K562 (cell line): ENCODE data around the gene STK4. TPM values are rescaled to one million over a fixed set of nuclear protein-coding genes. Genes with fewer than 3 reads are reported as not detected.

Source experiments
- GABPA ChIP-seq: fragments of 200-800 bp; sonication (Bioruptor generic); conservative IDR thresholded peaks from 2 replicates; pipeline ENCODE4 v1.6.1; 2016; ENCODE audit warnings: low read depth, missing genetic modification characterization, missing compliant biosample characterization
- L3MBTL2 ChIP-seq: fragments of 450-650 bp; IDR thresholded peaks from 2 replicates; pipeline ENCODE4 v1.6.1; 2016; ENCODE audit warnings: mild to moderate bottlenecking, moderate library complexity
- LEF1 ChIP-seq: fragments of 450-650 bp; IDR thresholded peaks from 2 replicates; pipeline ENCODE4 v1.6.1; 2016; ENCODE audit warnings: mild to moderate bottlenecking
- MCM3 ChIP-seq: fragments of 450-650 bp; IDR thresholded peaks from 2 replicates; pipeline ENCODE4 v1.6.1; 2016
- NFATC3 ChIP-seq: fragments of 450-650 bp; IDR thresholded peaks from 2 replicates; pipeline ENCODE4 v1.6.1; 2017; ENCODE audit warnings: mild to moderate bottlenecking
- RNF219 ChIP-seq: fragments of 250-450 bp; sonication (Bioruptor Pico); IDR thresholded peaks from 2 replicates; pipeline ENCODE4 v1.5.0; 2022; ENCODE audit warnings: mild to moderate bottlenecking
- SMARCE1 ChIP-seq: fragments of 450-650 bp; IDR thresholded peaks from 2 replicates; pipeline ENCODE4 v1.7.1; 2016; ENCODE audit warnings: mild to moderate bottlenecking
- TEAD1 ChIP-seq, 2 experiments: fragments of 450-650 bp in 1 of 2; sonication (generic) in 1 of 2; formaldehyde crosslinking; IDR thresholded peaks; 2 replicates each; pipeline versions ENCODE4 v1.4.0 to v1.8.0; 2020 to 2022; ENCODE audit warnings: mild to moderate bottlenecking in 2 of 2, missing genetic modification reagents in 1 of 2
- TFE3 ChIP-seq: fragments of 450-650 bp; formaldehyde crosslinking; IDR thresholded peaks from 2 replicates; pipeline ENCODE4 v1.4.0; 2020; ENCODE audit warnings: mild to moderate bottlenecking, mixed read lengths
- ZNF124 ChIP-seq: sonication (generic); formaldehyde crosslinking; IDR thresholded peaks from 2 replicates; pipeline ENCODE4 v1.8.1; 2022; ENCODE audit warnings: missing genetic modification reagents
- ZNF143 ChIP-seq: sonication (generic); formaldehyde crosslinking; IDR thresholded peaks from 2 replicates; pipeline ENCODE4 v1.9.0; 2022; ENCODE audit warnings: mild to moderate bottlenecking, missing genetic modification reagents
- polyA plus RNA-seq, 8 experiments: library from polyadenylated mRNA; depleted of rRNA in 4 of 8; stranded (reverse) in 5 of 8; unstranded in 3 of 8; fragments of >200 nt; fragmentation: Nextera tagmentation in 2 of 8; fragmentation: Illumina TruSeq in 1 of 8; extraction: Ambion mirVana in 2 of 8; extraction: Trizol in 1 of 8; gene quantifications; 2 replicates each; pipeline versions ENCODE4 v1.2.1 to v1.2.3, GENCODE V29; 2011 to 2014; ENCODE audit warnings: inconsistent platforms in 1 of 8, missing spikeins in 1 of 8
- total RNA-seq, 7 experiments: library from RNA; depleted of rRNA in 6 of 7; stranded (reverse); fragments of >200 nt in 6 of 7; fragmentation: Illumina TruSeq in 2 of 7; extraction: Trizol in 2 of 7; gene quantifications; 2 replicates each; pipeline versions ENCODE4 v1.2.1 to v1.2.3, GENCODE V29; 2011 to 2021; ENCODE audit warnings: low replicate concordance in 1 of 7
- TF ChIP-seq, protein P1 (sequence below), 3 experiments: fragments of 200-800 bp in 1 of 3; fragments of 250-450 bp in 1 of 3; fragments of 450-650 bp in 1 of 3; sonication (Bioruptor Pico) in 1 of 3; sonication (Bioruptor generic) in 1 of 3; formaldehyde crosslinking in 1 of 3; IDR thresholded peaks; 2 replicates each; pipeline versions ENCODE4 v1.6.1 to v1.8.0; 2016 to 2022; ENCODE audit warnings: mild to moderate bottlenecking in 2 of 3, missing genetic modification characterization in 2 of 3, missing compliant biosample characterization in 1 of 3, moderate library complexity in 1 of 3
- TF ChIP-seq, protein P2 (sequence below): fragments of 250-450 bp; sonication (Bioruptor Pico); IDR thresholded peaks from 2 replicates; pipeline ENCODE4 v1.8.0; 2021; ENCODE audit warnings: moderate library complexity, mild to moderate bottlenecking, inconsistent platforms
- TF ChIP-seq, protein P3 (sequence below): fragments of 450-650 bp; IDR thresholded peaks from 2 replicates; pipeline ENCODE4 v1.6.1; 2016
- TF ChIP-seq, protein P4 (sequence below): fragments of 450-650 bp; IDR thresholded peaks from 2 replicates; pipeline ENCODE4 v1.6.1; 2016; ENCODE audit warnings: borderline replicate concordance
- TF ChIP-seq, protein P5 (sequence below): sonication (generic); IDR thresholded peaks from 2 replicates; pipeline ENCODE4 v1.6.1; 2016

The STK4 gene
- total and polyA plus RNA-seq, 9 of the 15 experiments (the other 6 are each of a cell fraction or from before 2014, with no cell fraction given), result 11.9 to 30.6 (median 22.2) TPM

- TF ChIP-seq, protein P1, sequence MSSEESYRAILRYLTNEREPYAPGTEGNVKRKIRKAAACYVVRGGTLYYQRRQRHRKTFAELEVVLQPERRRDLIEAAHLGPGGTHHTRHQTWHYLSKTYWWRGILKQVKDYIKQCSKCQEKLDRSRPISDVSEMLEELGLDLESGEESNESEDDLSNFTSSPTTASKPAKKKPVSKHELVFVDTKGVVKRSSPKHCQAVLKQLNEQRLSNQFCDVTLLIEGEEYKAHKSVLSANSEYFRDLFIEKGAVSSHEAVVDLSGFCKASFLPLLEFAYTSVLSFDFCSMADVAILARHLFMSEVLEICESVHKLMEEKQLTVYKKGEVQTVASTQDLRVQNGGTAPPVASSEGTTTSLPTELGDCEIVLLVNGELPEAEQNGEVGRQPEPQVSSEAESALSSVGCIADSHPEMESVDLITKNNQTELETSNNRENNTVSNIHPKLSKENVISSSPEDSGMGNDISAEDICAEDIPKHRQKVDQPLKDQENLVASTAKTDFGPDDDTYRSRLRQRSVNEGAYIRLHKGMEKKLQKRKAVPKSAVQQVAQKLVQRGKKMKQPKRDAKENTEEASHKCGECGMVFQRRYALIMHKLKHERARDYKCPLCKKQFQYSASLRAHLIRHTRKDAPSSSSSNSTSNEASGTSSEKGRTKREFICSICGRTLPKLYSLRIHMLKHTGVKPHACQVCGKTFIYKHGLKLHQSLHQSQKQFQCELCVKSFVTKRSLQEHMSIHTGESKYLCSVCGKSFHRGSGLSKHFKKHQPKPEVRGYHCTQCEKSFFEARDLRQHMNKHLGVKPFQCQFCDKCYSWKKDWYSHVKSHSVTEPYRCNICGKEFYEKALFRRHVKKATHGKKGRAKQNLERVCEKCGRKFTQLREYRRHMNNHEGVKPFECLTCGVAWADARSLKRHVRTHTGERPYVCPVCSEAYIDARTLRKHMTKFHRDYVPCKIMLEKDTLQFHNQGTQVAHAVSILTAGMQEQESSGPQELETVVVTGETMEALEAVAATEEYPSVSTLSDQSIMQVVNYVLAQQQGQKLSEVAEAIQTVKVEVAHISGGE (CRISPR knock-in tag; IDR thresholded peaks at IDR 0.05), result 0 out of 6 replicates have a peak, but pooled peaks of 1 of the 3 experiments have one; percentile 21
- TF ChIP-seq SMARCE1 (peak; percentile 76; the same call in 1 of the 2 replicates), L3MBTL2 (peak; percentile 70; the same call in 1 of the 2 replicates), TEAD1 (CRISPR knock-in tag; IDR thresholded peaks at IDR 0.05) (0 out of 4 replicates have a peak, but pooled peaks of 1 of the 2 experiments have one; percentile 24), RNF219 (CRISPR knock-in tag) (no peak), ZNF124 (CRISPR knock-in tag) (no peak), NFATC3 (peak; percentile 67; the same call in 1 of the 2 replicates), MCM3 (no peak), TFE3 (CRISPR knock-in tag) (peak; percentile 44), GABPA (peak; percentile 52), LEF1 (no peak; the same call in 1 of the 2 replicates), ZNF143 (CRISPR knock-in tag) (no peak)
- TF ChIP-seq, protein P2, sequence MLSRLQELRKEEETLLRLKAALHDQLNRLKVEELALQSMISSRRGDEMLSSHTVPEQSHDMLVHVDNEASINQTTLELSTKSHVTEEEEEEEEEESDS (CRISPR knock-in tag), result no peak
- TF ChIP-seq, protein P3, sequence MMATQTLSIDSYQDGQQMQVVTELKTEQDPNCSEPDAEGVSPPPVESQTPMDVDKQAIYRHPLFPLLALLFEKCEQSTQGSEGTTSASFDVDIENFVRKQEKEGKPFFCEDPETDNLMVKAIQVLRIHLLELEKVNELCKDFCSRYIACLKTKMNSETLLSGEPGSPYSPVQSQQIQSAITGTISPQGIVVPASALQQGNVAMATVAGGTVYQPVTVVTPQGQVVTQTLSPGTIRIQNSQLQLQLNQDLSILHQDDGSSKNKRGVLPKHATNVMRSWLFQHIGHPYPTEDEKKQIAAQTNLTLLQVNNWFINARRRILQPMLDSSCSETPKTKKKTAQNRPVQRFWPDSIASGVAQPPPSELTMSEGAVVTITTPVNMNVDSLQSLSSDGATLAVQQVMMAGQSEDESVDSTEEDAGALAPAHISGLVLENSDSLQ, result no peak
- TF ChIP-seq, protein P4, sequence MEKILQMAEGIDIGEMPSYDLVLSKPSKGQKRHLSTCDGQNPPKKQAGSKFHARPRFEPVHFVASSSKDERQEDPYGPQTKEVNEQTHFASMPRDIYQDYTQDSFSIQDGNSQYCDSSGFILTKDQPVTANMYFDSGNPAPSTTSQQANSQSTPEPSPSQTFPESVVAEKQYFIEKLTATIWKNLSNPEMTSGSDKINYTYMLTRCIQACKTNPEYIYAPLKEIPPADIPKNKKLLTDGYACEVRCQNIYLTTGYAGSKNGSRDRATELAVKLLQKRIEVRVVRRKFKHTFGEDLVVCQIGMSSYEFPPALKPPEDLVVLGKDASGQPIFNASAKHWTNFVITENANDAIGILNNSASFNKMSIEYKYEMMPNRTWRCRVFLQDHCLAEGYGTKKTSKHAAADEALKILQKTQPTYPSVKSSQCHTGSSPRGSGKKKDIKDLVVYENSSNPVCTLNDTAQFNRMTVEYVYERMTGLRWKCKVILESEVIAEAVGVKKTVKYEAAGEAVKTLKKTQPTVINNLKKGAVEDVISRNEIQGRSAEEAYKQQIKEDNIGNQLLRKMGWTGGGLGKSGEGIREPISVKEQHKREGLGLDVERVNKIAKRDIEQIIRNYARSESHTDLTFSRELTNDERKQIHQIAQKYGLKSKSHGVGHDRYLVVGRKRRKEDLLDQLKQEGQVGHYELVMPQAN, result no peak
- TF ChIP-seq, protein P5, sequence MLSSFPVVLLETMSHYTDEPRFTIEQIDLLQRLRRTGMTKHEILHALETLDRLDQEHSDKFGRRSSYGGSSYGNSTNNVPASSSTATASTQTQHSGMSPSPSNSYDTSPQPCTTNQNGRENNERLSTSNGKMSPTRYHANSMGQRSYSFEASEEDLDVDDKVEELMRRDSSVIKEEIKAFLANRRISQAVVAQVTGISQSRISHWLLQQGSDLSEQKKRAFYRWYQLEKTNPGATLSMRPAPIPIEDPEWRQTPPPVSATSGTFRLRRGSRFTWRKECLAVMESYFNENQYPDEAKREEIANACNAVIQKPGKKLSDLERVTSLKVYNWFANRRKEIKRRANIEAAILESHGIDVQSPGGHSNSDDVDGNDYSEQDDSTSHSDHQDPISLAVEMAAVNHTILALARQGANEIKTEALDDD, result peak; percentile 44; the same call in 1 of the 2 replicates
Observed at GRCh38 chr20:44979090-44979621, 12.8 kb downstream of the STK4 start (continued).
